WTC11 (cell line): ENCODE data around the gene AKAP6. TPM values are rescaled to one million over a fixed set of nuclear protein-coding genes. Genes with fewer than 3 reads are reported as not detected.

ENCODE experiments used
- ATAC-seq: fragments of 200-7000 bp; cut with Tn5 transposase; 2 replicates; pipeline ENCODE4 v1.10.0; 2021; ENCODE audit warnings: mild to moderate bottlenecking, moderate library complexity
- CTCF ChIA-PET: fragments of 300-600 bp; sonication (Branson Sonifier 250); formaldehyde crosslinking; loops from one replicate; lab custom pipeline; 2021; ENCODE audit warnings: antibody characterized with exemption; lab: Charles Lee
- POLR2A ChIA-PET: fragments of 350-600 bp; sonication (Branson Sonifier 250); formaldehyde crosslinking; loops from one replicate; lab custom pipeline; 2021; ENCODE audit warnings: antibody characterized with exemption; lab: Charles Lee
- DNase-seq: peaks from one replicate; pipeline ENCODE4 v3.0.0; 2021; ENCODE audit warnings: low spot score
- H3K27ac Mint-ChIP-seq: 2 replicates; pipeline ENCODE4 v1.8.0; 2021; ENCODE audit warnings: mixed read lengths
- H3K27me3 Mint-ChIP-seq: 2 replicates; pipeline ENCODE4 v1.8.0; 2021; ENCODE audit warnings: low read depth, mild to moderate bottlenecking, moderate library complexity, mixed read lengths
- H3K36me3 Mint-ChIP-seq: 2 replicates; pipeline ENCODE4 v1.8.0; 2021; ENCODE audit warnings: mixed read lengths
- H3K4me1 Mint-ChIP-seq: 2 replicates; pipeline ENCODE4 v1.8.0; 2022; ENCODE audit warnings: mixed read lengths
- H3K4me3 Mint-ChIP-seq: 2 replicates; pipeline ENCODE4 v1.8.0; 2021; ENCODE audit warnings: mild to moderate bottlenecking, moderate library complexity, mixed read lengths
- H3K9me3 Mint-ChIP-seq: 2 replicates; pipeline ENCODE4 v1.8.0; 2021; ENCODE audit warnings: mixed read lengths
- E2F4 ChIP-seq: sonication (generic); formaldehyde crosslinking; IDR thresholded peaks from 2 replicates; pipeline ENCODE4 v1.8.1; 2022; ENCODE audit warnings: low read depth, mild to moderate bottlenecking, moderate library complexity, missing genetic modification reagents, borderline replicate concordance
- ESRRA ChIP-seq: sonication (generic); formaldehyde crosslinking; IDR thresholded peaks from 2 replicates; pipeline ENCODE4 v1.8.1; 2022; ENCODE audit warnings: mild to moderate bottlenecking, missing genetic modification reagents, borderline replicate concordance
- FOXK1 ChIP-seq: sonication (generic); formaldehyde crosslinking; IDR thresholded peaks from 2 replicates; pipeline ENCODE4 v1.8.0; 2022; ENCODE audit warnings: mild to moderate bottlenecking, moderate library complexity, missing genetic modification reagents
- FOXP1 ChIP-seq: sonication (generic); formaldehyde crosslinking; IDR thresholded peaks from 2 replicates; pipeline ENCODE4 v1.8.0; 2022; ENCODE audit warnings: missing genetic modification reagents, mild to moderate bottlenecking, moderate library complexity, borderline replicate concordance
- GABPB1 ChIP-seq: sonication (generic); formaldehyde crosslinking; IDR thresholded peaks from 2 replicates; pipeline ENCODE4 v1.8.1; 2023; ENCODE audit warnings: mild to moderate bottlenecking, missing genetic modification reagents
- IRF1 ChIP-seq: sonication (generic); formaldehyde crosslinking; IDR thresholded peaks from 2 replicates; pipeline ENCODE4 v1.8.0; 2023; ENCODE audit warnings: missing genetic modification reagents
- JAZF1 ChIP-seq: fragments of 250-450 bp; sonication (Bioruptor Pico); IDR thresholded peaks from 2 replicates; pipeline ENCODE4 v1.9.0; 2021; ENCODE audit warnings: moderate library complexity, mild to moderate bottlenecking, inconsistent platforms
- KAT7 ChIP-seq: sonication (generic); formaldehyde crosslinking; IDR thresholded peaks from 2 replicates; pipeline ENCODE4 v1.8.1; 2023; ENCODE audit warnings: missing genetic modification reagents, mild to moderate bottlenecking, borderline replicate concordance
- OVOL2 ChIP-seq: fragments of 250-450 bp; sonication (Bioruptor Pico); IDR thresholded peaks from 2 replicates; pipeline ENCODE4 v1.9.0; 2021; ENCODE audit warnings: mild to moderate bottlenecking, borderline replicate concordance
- PRDM15 ChIP-seq: sonication (generic); formaldehyde crosslinking; IDR thresholded peaks from 2 replicates; pipeline ENCODE4 v1.8.0; 2022; ENCODE audit warnings: missing genetic modification reagents
- RORB ChIP-seq: fragments of 250-450 bp; sonication (Bioruptor Pico); IDR thresholded peaks from 2 replicates; pipeline ENCODE4 v1.9.0; 2021; ENCODE audit warnings: mild to moderate bottlenecking
- SOX15 ChIP-seq: fragments of 250-450 bp; sonication (Bioruptor Pico); IDR thresholded peaks from 2 replicates; pipeline ENCODE4 v1.9.0; 2021; ENCODE audit warnings: mild to moderate bottlenecking
- TP53 ChIP-seq: sonication (generic); formaldehyde crosslinking; IDR thresholded peaks from 2 replicates; pipeline ENCODE4 v1.8.1; 2023; ENCODE audit warnings: mild to moderate bottlenecking, missing genetic modification reagents
- ZBTB43 ChIP-seq: sonication (generic); formaldehyde crosslinking; IDR thresholded peaks from 2 replicates; pipeline ENCODE4 v1.8.1; 2023; ENCODE audit warnings: mild to moderate bottlenecking, missing genetic modification reagents
- ZMAT4 ChIP-seq: fragments of 250-450 bp; sonication (Bioruptor Pico); IDR thresholded peaks from 2 replicates; pipeline ENCODE4 v1.9.0; 2021; ENCODE audit warnings: mild to moderate bottlenecking
- ZNF219 ChIP-seq: sonication (generic); formaldehyde crosslinking; IDR thresholded peaks from 2 replicates; pipeline ENCODE4 v1.8.0; 2023; ENCODE audit warnings: missing genetic modification reagents, mild to moderate bottlenecking, borderline replicate concordance
- ZNF281 ChIP-seq: sonication (generic); formaldehyde crosslinking; IDR thresholded peaks from 2 replicates; pipeline ENCODE4 v1.8.0; 2023; ENCODE audit warnings: mild to moderate bottlenecking, missing genetic modification reagents
- ZNF512 ChIP-seq: sonication (generic); formaldehyde crosslinking; IDR thresholded peaks from 2 replicates; pipeline ENCODE4 v1.8.1; 2022; ENCODE audit warnings: missing genetic modification reagents, borderline replicate concordance
- total RNA-seq: library from RNA; stranded (reverse); gene quantifications from 3 replicates; pipeline ENCODE4 v1.2.3, GENCODE V29; 2021

AKAP6 gene
- total RNA-seq, 1 experiment from 2014 or later: 0.63 TPM

- TF ChIP-seq ZNF281 (CRISPR knock-in tag) (no peak), FOXK1 (CRISPR knock-in tag) (no peak), ZMAT4 (CRISPR knock-in tag) (no peak), OVOL2 (CRISPR knock-in tag) (no peak), ZNF219 (no peak), RORB (CRISPR knock-in tag) (no peak), TP53 (no peak), ZNF512 (no peak), GABPB1 (CRISPR knock-in tag) (no peak), FOXP1 (CRISPR knock-in tag) (no peak), PRDM15 (CRISPR knock-in tag) (no peak), IRF1 (no peak)
Measured at GRCh38 chr14:32378284-32378683, 49.2 kb downstream of the AKAP6 start (continued).

GRCh38 chr14:32379447-32379846 is 50.3 kb downstream of the AKAP6 start:
- no peak for ATAC-seq
- Mint-ChIP-seq H3K27ac (no peak overlapping the region), H3K27me3 (no peaks in the 10 kb centered on the region), H3K4me1 (peaks cover 4% of the 10 kb centered on the region; the same call in 1 of the 2 replicates), H3K4me3 (no peak overlapping the region), H3K9me3 (no peaks in the 10 kb centered on the region), H3K36me3 (no peaks in the 10 kb centered on the region)
- DNase-seq: no peak
- CTCF ChIA-PET: interaction anchor here (0.9 kb wide), 1 partner anchor 90 kb away, joined by 3 read pairs; no protein-coding TSS in a partner anchor
- POLR2A ChIA-PET: no interaction called here
- no peak for TF ChIP-seq OVOL2 (CRISPR knock-in tag)
- no peak for TF ChIP-seq KAT7 (CRISPR knock-in tag)
- no peak for TF ChIP-seq ESRRA (CRISPR knock-in tag)
- no peak for TF ChIP-seq JAZF1 (CRISPR knock-in tag)
- TF ChIP-seq E2F4 (CRISPR knock-in tag): no peak
- TF ChIP-seq ZNF512: no peak
- TF ChIP-seq SOX15 (CRISPR knock-in tag): no peak
- no peak for TF ChIP-seq ZBTB43 (CRISPR knock-in tag)
